Muscle of back (tissue), 13 donors: ENCODE measurements around the gene SFRP2. TPM values are rescaled to one million over a fixed set of nuclear protein-coding genes. Genes with fewer than 3 reads are reported as not detected.

Experiments
- DNase-seq, 3 donors: peaks; one replicate each; pipeline versions ENCODE4 v3.0.0 to v3.0.0-alpha.2; 2013
- long read RNA-seq, 9 donors: transcript quantifications; one replicate each; lab custom pipeline, GENCODE V29; 2026
- polyA plus RNA-seq, 10 donors: library from polyadenylated mRNA; unstranded; fragments of 120-200 nt; gene quantifications; one replicate each; pipeline ENCODE4 v1.2.1, GENCODE V29; 2013; ENCODE audit not compliant: insufficient read length in 10 of 10

SFRP2 gene, protein sequence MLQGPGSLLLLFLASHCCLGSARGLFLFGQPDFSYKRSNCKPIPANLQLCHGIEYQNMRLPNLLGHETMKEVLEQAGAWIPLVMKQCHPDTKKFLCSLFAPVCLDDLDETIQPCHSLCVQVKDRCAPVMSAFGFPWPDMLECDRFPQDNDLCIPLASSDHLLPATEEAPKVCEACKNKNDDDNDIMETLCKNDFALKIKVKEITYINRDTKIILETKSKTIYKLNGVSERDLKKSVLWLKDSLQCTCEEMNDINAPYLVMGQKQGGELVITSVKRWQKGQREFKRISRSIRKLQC
- 100 to 1,000 TPM in 5 of 10 donors, 10 to 100 TPM in 5; 25.5 to 261 (median 104) TPM for polyA plus RNA-seq
- long read RNA-seq, donor 1, transcript SFRP2-201 (3 exons, 2,032 nt), result major isoform, 58 of 58 reads
- long read RNA-seq, donor 1, partial matches to known transcripts, result 0 of 58 reads
- long read RNA-seq, donor 1, other reads (novel, unspliced or antisense), result 0 of 58 reads
- long read RNA-seq, donor 2, transcript SFRP2-201 (3 exons, 2,032 nt), result major isoform, 28 of 42 reads
- long read RNA-seq, donor 2, partial matches to known transcripts, result 14 of 42 reads
- long read RNA-seq, donor 2, other reads (novel, unspliced or antisense), result 0 of 42 reads
- long read RNA-seq, donor 3, result 0 reads
- long read RNA-seq, donor 4, transcript SFRP2-201 (3 exons, 2,032 nt), result major isoform, 65 of 71 reads
- long read RNA-seq, donor 4, partial matches to known transcripts, result 6 of 71 reads
- long read RNA-seq, donor 4, other reads (novel, unspliced or antisense), result 0 of 71 reads
- long read RNA-seq, donor 5, transcript SFRP2-201 (3 exons, 2,032 nt), result major isoform, 22 of 43 reads
- long read RNA-seq, donor 5, partial matches to known transcripts, result 21 of 43 reads
- long read RNA-seq, donor 5, other reads (novel, unspliced or antisense), result 0 of 43 reads
- long read RNA-seq, donor 6, transcript SFRP2-201 (3 exons, 2,032 nt), result major isoform, 41 of 58 reads
- long read RNA-seq, donor 6, partial matches to known transcripts, result 17 of 58 reads
- long read RNA-seq, donor 6, other reads (novel, unspliced or antisense), result 0 of 58 reads
- long read RNA-seq, donor 7, transcript SFRP2-201 (3 exons, 2,032 nt), result major isoform, 44 of 44 reads
- long read RNA-seq, donor 7, partial matches to known transcripts, result 0 of 44 reads
- long read RNA-seq, donor 7, other reads (novel, unspliced or antisense), result 0 of 44 reads
- long read RNA-seq, donor 8, transcript SFRP2-201 (3 exons, 2,032 nt), result major isoform, 98 of 98 reads
- long read RNA-seq, donor 8, partial matches to known transcripts, result 0 of 98 reads
- long read RNA-seq, donor 8, other reads (novel, unspliced or antisense), result 0 of 98 reads
- long read RNA-seq, donor 9, partial matches to known transcripts, result 0 of 4 reads
- long read RNA-seq, donor 9, other reads (novel, unspliced or antisense), result 0 of 4 reads

DNA sequence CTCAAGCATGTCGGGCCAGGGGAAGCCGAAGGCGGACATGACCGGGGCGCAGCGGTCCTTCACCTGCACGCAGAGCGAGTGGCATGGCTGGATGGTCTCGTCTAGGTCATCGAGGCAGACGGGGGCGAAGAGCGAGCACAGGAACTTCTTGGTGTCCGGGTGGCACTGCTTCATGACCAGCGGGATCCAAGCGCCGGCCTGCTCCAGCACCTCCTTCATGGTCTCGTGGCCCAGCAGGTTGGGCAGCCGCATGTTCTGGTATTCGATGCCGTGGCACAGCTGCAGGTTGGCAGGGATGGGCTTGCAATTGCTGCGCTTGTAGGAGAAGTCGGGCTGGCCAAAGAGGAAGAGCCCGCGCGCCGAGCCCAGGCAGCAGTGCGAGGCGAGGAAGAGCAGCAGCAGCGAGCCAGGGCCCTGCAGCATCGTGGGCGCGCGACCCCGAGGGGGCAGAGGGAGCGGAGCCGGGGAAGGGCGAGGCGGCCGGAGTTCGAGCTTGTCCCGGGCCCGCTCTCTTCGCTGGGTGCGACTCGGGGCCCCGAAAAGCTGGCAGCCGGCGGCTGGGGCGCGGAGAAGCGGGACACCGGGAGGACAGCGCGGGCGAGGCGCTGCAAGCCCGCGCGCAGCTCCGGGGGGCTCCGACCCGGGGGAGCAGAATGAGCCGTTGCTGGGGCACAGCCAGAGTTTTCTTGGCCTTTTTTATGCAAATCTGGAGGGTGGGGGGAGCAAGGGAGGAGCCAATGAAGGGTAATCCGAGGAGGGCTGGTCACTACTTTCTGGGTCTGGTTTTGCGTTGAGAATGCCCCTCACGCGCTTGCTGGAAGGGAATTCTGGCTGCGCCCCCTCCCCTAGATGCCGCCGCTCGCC is at the start of gene SFRP2:
Gene SFRP2 (minus strand): TSS at position 671 of the 864 bp plus-strand sequence. CDS start 248 bp downstream, at position 423.
- DNase-seq, result peak in 2 of 3 donors; percentile 62 to 86

GRCh38 chr4:153838564-153838963 is 49.7 kb upstream of the SFRP2 start:
- DNase-seq, result no peak

- DNase-seq, result no peak
Observed at GRCh38 chr4:153834901-153835300, 46.0 kb upstream of the SFRP2 start.

- DNase-seq, result no peak
Observed at GRCh38 chr4:153832720-153833287, 43.9 kb upstream of the SFRP2 start.

DNA sequence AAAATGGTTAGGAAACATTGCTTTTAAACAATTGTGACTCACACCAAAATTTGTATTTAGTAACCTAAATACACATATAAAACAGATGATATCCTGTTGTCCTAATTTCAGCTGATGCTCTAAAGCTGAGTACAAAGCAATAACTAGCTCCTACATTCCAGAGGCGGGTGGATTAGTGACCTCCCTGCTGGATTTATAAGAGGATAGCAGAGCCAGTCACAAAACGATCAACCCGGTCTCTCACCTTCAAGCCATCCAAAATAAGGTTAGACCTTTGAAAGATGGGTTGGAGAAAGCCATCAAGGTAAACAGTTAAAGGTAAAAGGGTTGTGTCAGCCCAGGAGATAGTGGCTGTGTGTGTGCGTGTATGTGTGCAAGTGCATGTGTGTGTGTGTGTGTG is 43.2 kb upstream of the SFRP2 start:
- DNase-seq, result no peak

- DNase-seq, result peak in 1 of 3 donors; percentile 30
Observed at GRCh38 chr4:153831245-153831644, 42.4 kb upstream of the SFRP2 start.

DNA sequence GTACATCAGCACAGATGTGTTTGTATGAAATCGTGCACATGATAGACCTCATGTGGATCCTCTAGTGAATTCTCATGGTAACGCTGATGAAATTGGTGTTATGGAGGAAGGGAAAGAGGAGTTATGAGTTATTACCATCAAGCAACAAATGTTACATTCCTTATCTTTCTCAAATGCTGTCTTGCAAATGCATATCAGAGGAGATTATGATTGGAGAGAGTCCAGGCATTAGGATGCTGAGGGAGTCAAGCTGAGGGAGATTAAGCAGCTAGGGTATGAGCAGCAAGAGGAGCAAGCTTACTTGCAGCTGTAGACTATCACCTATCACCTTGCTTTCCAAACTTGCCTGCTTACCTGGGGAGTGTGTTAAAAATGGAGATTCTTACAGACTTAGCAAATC is 36.8 kb upstream of the SFRP2 start:
- DNase-seq, result peak in 1 of 3 donors; percentile 47

- peak in 1 of 3 donors; percentile 64 for DNase-seq
Observed at GRCh38 chr4:153825126-153825525, 36.2 kb upstream of the SFRP2 start.

GRCh38 chr4:153824501-153824900 is 35.6 kb upstream of the SFRP2 start:
- DNase-seq, result peak; percentile 35 to 76 (median 36)

- no peak for DNase-seq
Observed at GRCh38 chr4:153823483-153823882, 34.6 kb upstream of the SFRP2 start.

DNA sequence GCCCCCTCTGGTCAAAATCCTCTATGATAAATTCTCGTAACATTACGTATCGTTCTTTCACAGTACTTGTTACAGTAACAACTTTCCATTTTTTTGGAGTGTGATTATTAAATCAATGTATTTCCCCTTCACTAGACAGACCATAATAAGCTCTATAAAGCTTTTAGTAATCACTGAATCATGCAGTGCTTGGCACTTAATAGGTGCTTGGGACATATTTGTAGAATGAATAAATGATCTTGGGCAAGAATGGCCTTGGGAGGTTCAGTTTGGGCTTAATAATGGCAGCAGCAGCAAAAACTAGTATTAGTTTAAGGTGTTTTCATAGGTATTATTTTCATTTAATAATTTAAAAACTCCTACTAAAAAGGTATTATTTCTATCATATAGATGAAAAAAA is 33.4 kb upstream of the SFRP2 start:
- DNase-seq, result no peak

DNA sequence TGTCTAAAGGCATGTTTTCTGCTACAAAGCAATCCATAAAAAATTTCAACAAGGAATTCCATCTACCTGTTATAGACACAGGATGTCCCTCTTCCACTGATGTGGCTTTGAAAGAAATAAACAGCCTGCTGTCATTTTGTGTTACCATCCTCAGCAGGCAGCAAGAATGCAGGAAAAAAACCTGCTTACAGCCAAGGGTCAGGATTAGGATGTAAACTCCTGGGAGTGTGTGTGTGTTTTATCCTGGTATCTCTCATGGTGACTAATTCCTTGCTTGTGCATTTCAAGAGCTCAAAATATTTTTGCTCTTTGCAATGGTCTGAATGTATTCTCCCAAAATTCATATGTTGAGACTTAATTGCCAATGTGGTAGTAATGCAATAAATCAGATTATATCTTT is 28.6 kb upstream of the SFRP2 start:
- DNase-seq, result no peak

DNA sequence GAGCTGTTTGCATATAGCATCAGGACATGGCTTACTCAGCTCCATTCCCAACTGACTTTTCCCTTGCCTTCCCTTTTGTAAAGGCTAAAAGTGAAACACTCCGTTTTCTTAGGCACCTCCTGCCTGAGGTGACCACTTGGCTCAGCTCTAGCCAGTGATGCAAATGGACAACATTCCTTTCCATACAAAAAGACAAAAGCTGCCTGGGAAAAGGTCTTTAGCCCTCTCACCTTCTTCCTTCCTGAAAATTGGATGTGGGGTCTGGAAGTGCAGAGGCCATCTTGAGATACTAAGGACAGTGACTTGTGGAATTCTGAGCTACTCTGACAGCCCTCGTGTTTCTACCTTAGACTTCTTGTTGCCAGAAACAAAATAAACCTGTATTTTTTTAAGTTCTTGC is 27.7 kb upstream of the SFRP2 start:
- no peak for DNase-seq

DNA sequence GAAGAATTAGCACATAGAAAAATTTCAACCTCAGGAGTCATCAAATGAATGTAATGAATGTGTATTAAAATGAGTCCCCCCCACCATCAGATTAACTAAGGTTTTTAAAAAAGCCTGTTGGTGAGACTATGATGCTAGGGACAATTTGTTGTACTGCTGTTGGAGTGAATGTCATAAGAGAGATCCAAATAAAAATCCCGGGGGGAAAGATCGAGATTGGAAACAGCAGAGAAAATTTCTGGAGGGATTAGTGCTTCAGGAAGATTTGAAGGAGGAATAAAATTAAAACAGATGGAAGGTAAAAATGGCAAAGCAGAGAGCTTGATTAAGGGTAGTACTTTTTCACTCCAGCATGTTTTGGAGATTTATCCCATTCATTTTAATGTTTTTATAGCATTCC is 25.9 kb upstream of the SFRP2 start:
- peak in 1 of 3 donors; percentile 39 for DNase-seq

GRCh38 chr4:153809916-153810810 is 21.3 kb upstream of the SFRP2 start:
- DNase-seq, result no peak

GRCh38 chr4:153809307-153809706 is 20.4 kb upstream of the SFRP2 start:
- no peak for DNase-seq

DNA sequence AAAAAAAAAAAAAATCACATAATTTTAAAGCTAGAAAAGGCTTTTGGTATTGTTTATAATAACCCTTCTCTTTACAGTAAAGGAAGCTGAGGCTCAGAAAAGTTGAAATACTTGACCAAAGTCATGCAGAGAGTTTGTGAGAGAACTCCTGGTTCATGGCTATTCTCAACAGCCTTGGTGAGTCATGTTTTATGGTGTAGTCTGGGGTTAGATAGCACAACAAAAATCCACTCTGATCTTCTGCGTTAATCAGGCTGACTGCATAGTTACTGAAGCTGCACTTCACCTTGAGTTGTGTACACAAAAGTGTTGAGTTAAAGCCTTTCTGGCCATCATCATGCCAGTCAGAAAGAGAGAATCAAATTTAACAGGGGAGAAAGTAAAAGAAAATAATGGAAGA is 19.3 kb upstream of the SFRP2 start:
- DNase-seq, result no peak

- DNase-seq, result no peak
Observed at GRCh38 chr4:153806073-153806472, 17.2 kb upstream of the SFRP2 start.

- no peak for DNase-seq
Observed at GRCh38 chr4:153804722-153805121, 15.8 kb upstream of the SFRP2 start.
